GM15510 (cell line): ENCODE results near the gene CHMP4B.

Experiments
- POLR2A ChIP-seq: IDR thresholded peaks from 3 replicates; pipeline ENCODE4 v1.6.1; 2011; ENCODE audit warnings: borderline replicate concordance; ENCODE audit not compliant: insufficient read length; ENCODE audit errors: extremely low read depth

The CHMP4B gene

GRCh38 chr20:33796907-33797544, 14.1 kb upstream of the CHMP4B start:
- TF ChIP-seq POLR2A = no peak

- no peak for TF ChIP-seq POLR2A
Measured at GRCh38 chr20:33798444-33798843, 12.7 kb upstream of the CHMP4B start.

GRCh38 chr20:33803921-33804337, 7.2 kb upstream of the CHMP4B start:
- TF ChIP-seq POLR2A = no peak

- TF ChIP-seq POLR2A = no peak
Measured at GRCh38 chr20:33808388-33808787, 2.8 kb upstream of the CHMP4B start.

- TF ChIP-seq POLR2A = no peak
Measured at GRCh38 chr20:33810259-33810658, 889 bp upstream of the CHMP4B start.

- no peak for TF ChIP-seq POLR2A
Measured at GRCh38 chr20:33811776-33812151, 616 bp downstream of the CHMP4B start.

GRCh38 chr20:33812152-33812849, 1.2 kb downstream of the CHMP4B start:
- TF ChIP-seq POLR2A = no peak

- TF ChIP-seq POLR2A = no peak
Measured at GRCh38 chr20:33812908-33813462, 1.8 kb downstream of the CHMP4B start.

GRCh38 chr20:33814238-33814712, 3.1 kb downstream of the CHMP4B start:
- TF ChIP-seq POLR2A = no peak

GRCh38 chr20:33815671-33816070, 4.5 kb downstream of the CHMP4B start:
- TF ChIP-seq POLR2A = no peak

GRCh38 chr20:33816191-33816590, 5.0 kb downstream of the CHMP4B start:
- TF ChIP-seq POLR2A = no peak

GRCh38 chr20:33817411-33817810, 6.3 kb downstream of the CHMP4B start:
- TF ChIP-seq POLR2A = no peak

- no peak for TF ChIP-seq POLR2A
Measured at GRCh38 chr20:33819456-33819855, 8.3 kb downstream of the CHMP4B start.

GRCh38 chr20:33820362-33820761, 9.2 kb downstream of the CHMP4B start:
- no peak for TF ChIP-seq POLR2A

- TF ChIP-seq POLR2A = no peak
Measured at GRCh38 chr20:33821270-33821836, 10.2 kb downstream of the CHMP4B start.

- no peak for TF ChIP-seq POLR2A
Measured at GRCh38 chr20:33822423-33822822, 11.3 kb downstream of the CHMP4B start.

GRCh38 chr20:33822991-33823390, 11.8 kb downstream of the CHMP4B start:
- TF ChIP-seq POLR2A = no peak

GRCh38 chr20:33824852-33825251, 13.7 kb downstream of the CHMP4B start:
- TF ChIP-seq POLR2A = no peak
